ENCODE data around the gene JAKMIP2. TPM values are rescaled to one million over a fixed set of nuclear protein-coding genes. Genes with fewer than 3 reads are reported as not detected.

The JAKMIP2 gene
- total and polyA plus RNA-seq, 2 donors (not counting 3 experiments of a cell fraction or from before 2014, with no cell fraction given) = not detected

DNA sequence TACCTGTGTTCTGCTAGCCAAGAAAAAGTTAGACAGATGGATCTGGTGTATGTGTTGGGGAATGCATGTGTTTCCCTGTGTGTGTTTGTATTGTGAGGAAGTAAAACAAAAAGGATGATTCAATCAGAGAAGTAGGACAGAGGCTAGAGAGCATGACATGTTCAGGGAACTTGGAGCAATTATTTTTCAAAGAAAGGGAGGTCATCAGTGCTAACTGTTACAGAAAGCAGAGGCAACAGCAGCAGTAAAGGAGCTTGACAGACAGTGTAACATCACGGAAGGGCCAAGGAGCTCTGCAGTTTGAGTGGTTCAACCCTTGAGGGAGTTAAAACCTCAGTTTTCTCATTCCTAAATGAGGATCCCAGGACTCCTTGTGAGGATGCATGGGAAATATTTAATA lies 35.8 kb upstream of the JAKMIP2 start:
- H3K27me3 ChIP-seq (ENCODE audit: control insufficient read depth in 2 of 2, insufficient read depth in 2 of 2, low read length in 2 of 2) = peaks cover 4% of the 10 kb centered on the region in 2 experiments
- DNase-seq (ENCODE audit: low read depth, low spot score) (no peak), FAIRE-seq (no peak)
- H3K4me1 ChIP-seq (ENCODE audit: control insufficient read depth, extremely low read depth, insufficient read depth, low read length) = no peaks in the 10 kb centered on the region
- no peaks in the 10 kb centered on the region for H3K36me3 ChIP-seq (ENCODE audit: control insufficient read depth in 2 of 2, extremely low read depth in 1 of 2, insufficient read depth in 2 of 2, low read length in 2 of 2)
- POLR2A ChIA-PET = no interaction called here
- no peak overlapping the region for H3K4me3 ChIP-seq (replicated peaks in 1 of 3; ENCODE audit: insufficient read depth in 1 of 3, low read depth in 1 of 3, low read length in 3 of 3)
- BruUV-seq (replicated peaks) = no TSS peak
- H3K4me2 ChIP-seq (ENCODE audit: insufficient read depth, low read length) = no peak overlapping the region
- H4K20me1 ChIP-seq (replicated peaks; ENCODE audit: control insufficient read depth, extremely low read depth, insufficient read depth, low read length) = no peaks in the 10 kb centered on the region
- no peaks in the 10 kb centered on the region for H3K9me3 ChIP-seq (replicated peaks; ENCODE audit: control insufficient read depth, insufficient read depth, low read length)
- no peak overlapping the region for H2AFZ ChIP-seq (ENCODE audit: low read depth, low read length)
- no peak overlapping the region for H3K9ac ChIP-seq (replicated peaks; ENCODE audit: extremely low read depth, insufficient read depth, low read length)
- CTCF ChIA-PET = interaction anchor here (2.9 kb wide), 1 partner anchor 191 kb away, joined by 14 read pairs; no protein-coding TSS in a partner anchor
- intact Hi-C loops (cut with micrococcal nuclease) (no loop called here), dilution Hi-C loops (cut with MboI; ENCODE audit: extremely low pct_ligation_motif_present, low sequenced_read_pairs) (no loop called here)
- H3K79me2 ChIP-seq (ENCODE audit: control insufficient read depth, insufficient read depth, low read length) = no peaks in the 10 kb centered on the region
- no peaks in the 10 kb centered on the region for H3K9me1 ChIP-seq (replicated peaks; ENCODE audit: control insufficient read depth, extremely low read depth, insufficient read depth, low read length)
- H3K27ac ChIP-seq (ENCODE audit: insufficient read depth, low read depth, low read length) = no peak overlapping the region
- TF ChIP-seq, protein P1, sequence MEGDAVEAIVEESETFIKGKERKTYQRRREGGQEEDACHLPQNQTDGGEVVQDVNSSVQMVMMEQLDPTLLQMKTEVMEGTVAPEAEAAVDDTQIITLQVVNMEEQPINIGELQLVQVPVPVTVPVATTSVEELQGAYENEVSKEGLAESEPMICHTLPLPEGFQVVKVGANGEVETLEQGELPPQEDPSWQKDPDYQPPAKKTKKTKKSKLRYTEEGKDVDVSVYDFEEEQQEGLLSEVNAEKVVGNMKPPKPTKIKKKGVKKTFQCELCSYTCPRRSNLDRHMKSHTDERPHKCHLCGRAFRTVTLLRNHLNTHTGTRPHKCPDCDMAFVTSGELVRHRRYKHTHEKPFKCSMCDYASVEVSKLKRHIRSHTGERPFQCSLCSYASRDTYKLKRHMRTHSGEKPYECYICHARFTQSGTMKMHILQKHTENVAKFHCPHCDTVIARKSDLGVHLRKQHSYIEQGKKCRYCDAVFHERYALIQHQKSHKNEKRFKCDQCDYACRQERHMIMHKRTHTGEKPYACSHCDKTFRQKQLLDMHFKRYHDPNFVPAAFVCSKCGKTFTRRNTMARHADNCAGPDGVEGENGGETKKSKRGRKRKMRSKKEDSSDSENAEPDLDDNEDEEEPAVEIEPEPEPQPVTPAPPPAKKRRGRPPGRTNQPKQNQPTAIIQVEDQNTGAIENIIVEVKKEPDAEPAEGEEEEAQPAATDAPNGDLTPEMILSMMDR (IDR thresholded peaks at IDR 0.05; ENCODE audit: extremely low read depth in 1 of 2, insufficient read depth in 1 of 2, low read depth in 1 of 2, low read length in 2 of 2) = no peak
- TF ChIP-seq JUN (IDR thresholded peaks at IDR 0.05; ENCODE audit: borderline replicate concordance, insufficient read depth, insufficient read length, low read depth) (no peak), EZH2 (IDR thresholded peaks at IDR 0.05; ENCODE audit: borderline replicate concordance, low read depth, low read length, severe bottlenecking) (no peak), POLR2A (IDR thresholded peaks at IDR 0.05; ENCODE audit: low read depth, low read length) (no peak), POLR2AphosphoS5 (IDR thresholded peaks at IDR 0.05; ENCODE audit: insufficient read depth, low read depth, low read length) (no peak)

DNA sequence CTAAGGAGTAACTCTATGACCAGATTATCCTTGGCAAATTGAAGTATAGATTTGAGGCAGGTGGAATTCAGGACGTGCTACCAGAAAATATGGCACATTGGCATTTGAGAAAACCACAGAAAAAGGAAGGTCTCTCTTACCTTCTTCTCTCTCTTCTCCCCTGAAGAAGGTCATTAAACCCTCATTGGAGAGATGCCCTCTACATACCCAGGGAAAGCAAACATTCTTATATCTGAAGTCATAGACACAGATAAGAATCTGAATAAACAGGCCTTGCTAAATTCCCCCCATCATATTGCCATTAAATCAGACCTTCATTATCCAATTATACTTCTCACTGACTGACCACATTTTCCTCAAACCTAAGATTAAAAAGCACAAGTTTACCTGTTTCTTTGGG lies 31.2 kb upstream of the JAKMIP2 start:
- TF ChIP-seq POLR2A (IDR thresholded peaks at IDR 0.05; ENCODE audit: low read depth, low read length) (no peak), EZH2 (IDR thresholded peaks at IDR 0.05; ENCODE audit: borderline replicate concordance, low read depth, low read length, severe bottlenecking) (no peak), MYC (IDR thresholded peaks at IDR 0.05; ENCODE audit: low read depth, low read length) (no peak), POLR2AphosphoS5 (IDR thresholded peaks at IDR 0.05; ENCODE audit: insufficient read depth, low read depth, low read length) (no peak), JUN (IDR thresholded peaks at IDR 0.05; ENCODE audit: borderline replicate concordance, insufficient read depth, insufficient read length, low read depth) (no peak)
- Histone ChIP-seq H3K4me1 (ENCODE audit: control insufficient read depth, extremely low read depth, insufficient read depth, low read length) (no peaks in the 10 kb centered on the region), H3K4me2 (ENCODE audit: insufficient read depth, low read length) (no peak overlapping the region), H3K27ac (ENCODE audit: insufficient read depth, low read depth, low read length) (no peak overlapping the region), H3K9me3 (replicated peaks; ENCODE audit: control insufficient read depth, insufficient read depth, low read length) (no peaks in the 10 kb centered on the region), H2AFZ (ENCODE audit: low read depth, low read length) (no peak overlapping the region), H3K27me3 (ENCODE audit: control insufficient read depth in 2 of 2, insufficient read depth in 2 of 2, low read length in 2 of 2) (no peaks in the 10 kb centered on the region), H3K79me2 (ENCODE audit: control insufficient read depth, insufficient read depth, low read length) (no peaks in the 10 kb centered on the region), H3K9me1 (replicated peaks; ENCODE audit: control insufficient read depth, extremely low read depth, insufficient read depth, low read length) (no peaks in the 10 kb centered on the region), H3K36me3 (ENCODE audit: control insufficient read depth in 2 of 2, extremely low read depth in 1 of 2, insufficient read depth in 2 of 2, low read length in 2 of 2) (no peaks in the 10 kb centered on the region), H3K9ac (replicated peaks; ENCODE audit: extremely low read depth, insufficient read depth, low read length) (no peak overlapping the region), H3K4me3 (replicated peaks in 1 of 3; ENCODE audit: insufficient read depth in 1 of 3, low read depth in 1 of 3, low read length in 3 of 3) (no peak overlapping the region), H4K20me1 (replicated peaks; ENCODE audit: control insufficient read depth, extremely low read depth, insufficient read depth, low read length) (no peaks in the 10 kb centered on the region)
- FAIRE-seq = no peak
- CTCF ChIA-PET = no interaction called here
- no TSS peak for BruUV-seq (replicated peaks)
- intact Hi-C loops (cut with micrococcal nuclease) (no loop called here), dilution Hi-C loops (cut with MboI; ENCODE audit: extremely low pct_ligation_motif_present, low sequenced_read_pairs) (no loop called here)
- DNase-seq (ENCODE audit: low read depth, low spot score) = no peak
- POLR2A ChIA-PET = no interaction called here
